ENCODE measurements around the gene KRT84.

GRCh38 chr12:52327830-52328500 lies 57.5 kb downstream of the KRT84 start:
- TF ChIP-seq, protein P1, sequence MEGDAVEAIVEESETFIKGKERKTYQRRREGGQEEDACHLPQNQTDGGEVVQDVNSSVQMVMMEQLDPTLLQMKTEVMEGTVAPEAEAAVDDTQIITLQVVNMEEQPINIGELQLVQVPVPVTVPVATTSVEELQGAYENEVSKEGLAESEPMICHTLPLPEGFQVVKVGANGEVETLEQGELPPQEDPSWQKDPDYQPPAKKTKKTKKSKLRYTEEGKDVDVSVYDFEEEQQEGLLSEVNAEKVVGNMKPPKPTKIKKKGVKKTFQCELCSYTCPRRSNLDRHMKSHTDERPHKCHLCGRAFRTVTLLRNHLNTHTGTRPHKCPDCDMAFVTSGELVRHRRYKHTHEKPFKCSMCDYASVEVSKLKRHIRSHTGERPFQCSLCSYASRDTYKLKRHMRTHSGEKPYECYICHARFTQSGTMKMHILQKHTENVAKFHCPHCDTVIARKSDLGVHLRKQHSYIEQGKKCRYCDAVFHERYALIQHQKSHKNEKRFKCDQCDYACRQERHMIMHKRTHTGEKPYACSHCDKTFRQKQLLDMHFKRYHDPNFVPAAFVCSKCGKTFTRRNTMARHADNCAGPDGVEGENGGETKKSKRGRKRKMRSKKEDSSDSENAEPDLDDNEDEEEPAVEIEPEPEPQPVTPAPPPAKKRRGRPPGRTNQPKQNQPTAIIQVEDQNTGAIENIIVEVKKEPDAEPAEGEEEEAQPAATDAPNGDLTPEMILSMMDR (IDR thresholded peaks at IDR 0.05), result no peak
- TF ChIP-seq POLR2A (IDR thresholded peaks at IDR 0.05) (no peak), EP300 (IDR thresholded peaks at IDR 0.05) (no peak)
